ENCODE measurements around the gene CD48. TPM values are rescaled to one million over a fixed set of nuclear protein-coding genes. Genes with fewer than 3 reads are reported as not detected.
A peak's percentile ranks its signal among the peaks of the same experiment; 100 is the strongest.

Gene CD48
- total RNA-seq (2021; ENCODE audit: unreplicated experiment): 0.20 TPM
- not detected in 2 replicates for polyA plus RNA-seq (2012)
- Bru-seq, nascent RNA: percentile 8 among the genes with signal in this experiment
- percentile 5 among the genes with signal in this experiment for BruChase-seq, experiment 1, labeled RNA remaining after a 6-hour chase
- BruChase-seq, experiment 2, labeled RNA remaining after a 2-hour chase: percentile 3 among the genes with signal in this experiment
- long read RNA-seq: 0 reads

DNA sequence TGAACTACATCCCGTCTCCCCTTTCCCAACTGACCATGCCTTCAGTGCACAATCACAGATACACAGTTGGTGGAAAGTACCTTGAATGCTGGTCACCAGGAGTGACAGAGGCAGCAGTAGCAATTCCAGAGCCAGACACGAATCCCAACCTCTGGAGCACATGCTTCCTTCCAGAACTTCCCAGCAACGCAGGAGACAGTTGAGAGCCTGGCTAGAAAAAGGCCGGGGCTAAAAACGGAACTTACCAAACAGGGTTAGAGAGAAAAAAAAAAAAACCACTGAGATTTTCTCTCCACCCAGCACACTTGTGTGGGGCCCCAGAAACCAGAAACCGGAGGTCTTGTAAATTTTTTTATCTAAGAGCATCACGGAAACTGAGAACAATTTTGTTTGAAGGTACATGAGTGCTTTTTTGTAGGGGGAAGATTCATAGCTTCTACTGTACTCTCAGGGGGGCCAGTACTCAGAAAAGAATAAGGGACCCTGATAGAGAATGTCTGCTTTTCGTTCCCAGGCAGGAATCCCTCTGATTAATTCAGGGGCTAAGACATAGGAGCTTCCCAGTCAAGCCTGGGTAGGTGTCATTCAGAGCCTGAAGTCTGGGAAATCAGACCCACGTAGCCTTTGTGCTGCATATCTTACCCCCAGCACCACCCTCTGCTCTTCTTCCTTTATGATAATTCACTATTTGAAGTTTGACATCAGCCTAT is at the start of gene CD48:
TSS of gene CD48 (minus strand) at position 221 of the 710 bp plus-strand sequence. CDS start at position 162, 59 bp downstream.
- DNase-seq (ENCODE audit: low read depth, low spot score): no peak
- H3K4me1 ChIP-seq (ENCODE audit: control insufficient read depth in 1 of 2, insufficient read depth in 2 of 2, low read length in 2 of 2): no peaks in the 10 kb centered on the region
- H3K9ac ChIP-seq (ENCODE audit: low read length): no peak within 1 kb of the TSS
- no peaks in the 10 kb centered on the region for H4K20me1 ChIP-seq (ENCODE audit: insufficient read depth)
- BruUV-seq (replicated peaks): no TSS peak
- no peak within 1 kb of the TSS for H3K4me3 ChIP-seq (replicated peaks in 1 of 2; ENCODE audit: low read depth in 1 of 2, low read length in 2 of 2)
- no peaks in the 10 kb centered on the region for H3K79me2 ChIP-seq (ENCODE audit: insufficient read depth, low read length)
- TF ChIP-seq RAD21 (IDR thresholded peaks at IDR 0.05; ENCODE audit: low read depth) (no peak), ZFX (IDR thresholded peaks at IDR 0.05) (no peak), SIN3A (IDR thresholded peaks at IDR 0.05; ENCODE audit: low read depth) (no peak), ZNF274 (IDR thresholded peaks at IDR 0.05; ENCODE audit: low read depth, low read length) (no peak), SP1 (IDR thresholded peaks at IDR 0.05; ENCODE audit: low read depth) (no peak), POLR2AphosphoS5 (IDR thresholded peaks at IDR 0.05; ENCODE audit: low read depth, low read length) (no peak)
- TF ChIP-seq, protein P1, sequence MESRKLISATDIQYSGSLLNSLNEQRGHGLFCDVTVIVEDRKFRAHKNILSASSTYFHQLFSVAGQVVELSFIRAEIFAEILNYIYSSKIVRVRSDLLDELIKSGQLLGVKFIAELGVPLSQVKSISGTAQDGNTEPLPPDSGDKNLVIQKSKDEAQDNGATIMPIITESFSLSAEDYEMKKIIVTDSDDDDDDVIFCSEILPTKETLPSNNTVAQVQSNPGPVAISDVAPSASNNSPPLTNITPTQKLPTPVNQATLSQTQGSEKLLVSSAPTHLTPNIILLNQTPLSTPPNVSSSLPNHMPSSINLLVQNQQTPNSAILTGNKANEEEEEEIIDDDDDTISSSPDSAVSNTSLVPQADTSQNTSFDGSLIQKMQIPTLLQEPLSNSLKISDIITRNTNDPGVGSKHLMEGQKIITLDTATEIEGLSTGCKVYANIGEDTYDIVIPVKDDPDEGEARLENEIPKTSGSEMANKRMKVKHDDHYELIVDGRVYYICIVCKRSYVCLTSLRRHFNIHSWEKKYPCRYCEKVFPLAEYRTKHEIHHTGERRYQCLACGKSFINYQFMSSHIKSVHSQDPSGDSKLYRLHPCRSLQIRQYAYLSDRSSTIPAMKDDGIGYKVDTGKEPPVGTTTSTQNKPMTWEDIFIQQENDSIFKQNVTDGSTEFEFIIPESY (IDR thresholded peaks at IDR 0.05; ENCODE audit: extremely low read depth, insufficient replicate concordance, low read length): no peak
- CTCF ChIA-PET: no interaction called here
- H3K9me3 ChIP-seq (ENCODE audit: control insufficient read depth in 1 of 2, insufficient read depth in 1 of 2, low read depth in 1 of 2, low read length in 2 of 2): no peaks in the 10 kb centered on the region
- H3K27me3 ChIP-seq (ENCODE audit: insufficient read depth, low read length): no peaks in the 10 kb centered on the region; the same call in 1 of the 2 replicates
- RAD21 ChIA-PET (ENCODE audit: low non-redundant PET in 1 of 2, low total read pairs in 2 of 2, uncharacterized antibody in 2 of 2, unreplicated experiment in 2 of 2): no interaction called here
- no peak within 1 kb of the TSS for H3K4me2 ChIP-seq (ENCODE audit: low read length)
- no peak within 1 kb of the TSS for H2AFZ ChIP-seq (ENCODE audit: low read depth, low read length, poor library complexity, severe bottlenecking)
- no peak for ATAC-seq
- no peak within 1 kb of the TSS for H3K27ac ChIP-seq (ENCODE audit: low read depth, low read length)
- POLR2A ChIA-PET: no interaction called here
- H3K36me3 ChIP-seq (ENCODE audit: control insufficient read depth in 1 of 2, insufficient read depth in 2 of 2, low read length in 2 of 2): no peaks in the 10 kb centered on the region
- intact Hi-C loops (cut with micrococcal nuclease): no loop called here
- H3K9me2 ChIP-seq (ENCODE audit: insufficient read depth): no peaks in the 10 kb centered on the region
